Trophoblast cell (in vitro differentiated cells and primary cell): ENCODE data around the gene CD47.

Experiments used
- DNase-seq, 2 donors: peaks; one replicate each; pipeline ENCODE4 v3.0.0-alpha.2; 2016
- H2AFZ ChIP-seq: 2 replicates; pipeline ENCODE4 v1.6.1; 2013; ENCODE audit warnings: low read length, moderate library complexity, mild to moderate bottlenecking; ENCODE audit not compliant: insufficient read depth, poor library complexity
- H2AK5ac ChIP-seq: 2 replicates; pipeline ENCODE4 v1.6.1; 2013; ENCODE audit warnings: mild to moderate bottlenecking, low read length
- H2BK120ac ChIP-seq: 2 replicates; pipeline ENCODE4 v1.6.1; 2013; ENCODE audit warnings: low read length, mild to moderate bottlenecking, moderate library complexity; ENCODE audit not compliant: insufficient read depth, poor library complexity
- H2BK12ac ChIP-seq: 2 replicates; pipeline ENCODE4 v1.6.1; 2013; ENCODE audit warnings: mild to moderate bottlenecking, low read length, moderate library complexity
- H2BK5ac ChIP-seq: 2 replicates; pipeline ENCODE4 v1.6.1; 2013; ENCODE audit warnings: low read length, low read depth, moderate library complexity, mild to moderate bottlenecking; ENCODE audit not compliant: poor library complexity
- H3K14ac ChIP-seq: 2 replicates; pipeline ENCODE4 v1.6.1; 2013; ENCODE audit warnings: mild to moderate bottlenecking, low read length
- H3K18ac ChIP-seq: 2 replicates; pipeline ENCODE4 v1.6.1; 2013; ENCODE audit warnings: mild to moderate bottlenecking, low read length
- H3K23ac ChIP-seq: 2 replicates; pipeline ENCODE4 v1.6.1; 2013; ENCODE audit warnings: low read length
- H3K27ac ChIP-seq: 2 replicates; pipeline ENCODE4 v1.5.1; 2013; ENCODE audit warnings: low read depth, mild to moderate bottlenecking, inconsistent platforms, low read length, moderate library complexity
- H3K27me3 ChIP-seq: 2 replicates; pipeline ENCODE4 v1.6.1; 2013; ENCODE audit warnings: inconsistent platforms, mild to moderate bottlenecking, low read length, moderate library complexity; ENCODE audit not compliant: insufficient read depth
- H3K36me3 ChIP-seq, 2 experiments: 1 replicate in 1 of 2; 2 replicates in 1 of 2; pipeline ENCODE4 v1.6.1; 2013; ENCODE audit warnings: low read length in 2 of 2, mild to moderate bottlenecking in 2 of 2, moderate library complexity in 1 of 2; ENCODE audit not compliant: insufficient read depth in 2 of 2, control insufficient read depth in 1 of 2
- H3K4ac ChIP-seq: 2 replicates; pipeline ENCODE4 v1.6.1; 2013; ENCODE audit warnings: low read depth, mild to moderate bottlenecking, low read length, moderate library complexity
- H3K4me1 ChIP-seq, 2 experiments: 1 replicate in 1 of 2; 2 replicates in 1 of 2; pipeline ENCODE4 v1.6.1; 2013; ENCODE audit warnings: low read length in 2 of 2, mild to moderate bottlenecking in 2 of 2, moderate library complexity in 1 of 2; ENCODE audit not compliant: insufficient read depth in 2 of 2, control insufficient read depth in 1 of 2
- H3K4me2 ChIP-seq: 2 replicates; pipeline ENCODE4 v1.6.1; 2013; ENCODE audit warnings: inconsistent platforms, mild to moderate bottlenecking, low read length, moderate library complexity
- H3K4me3 ChIP-seq: 2 replicates; pipeline ENCODE4 v1.5.1; 2013; ENCODE audit warnings: mild to moderate bottlenecking, low read depth, low read length, inconsistent platforms
- H3K79me1 ChIP-seq: one replicate; pipeline ENCODE4 v1.6.1; 2013; ENCODE audit warnings: low read length
- H3K79me2 ChIP-seq: 2 replicates; pipeline ENCODE4 v1.6.1; 2013; ENCODE audit warnings: low read length, mild to moderate bottlenecking; ENCODE audit not compliant: control insufficient read depth, insufficient read depth, poor library complexity
- H3K9ac ChIP-seq: 2 replicates; pipeline ENCODE4 v1.6.1; 2013; ENCODE audit warnings: mild to moderate bottlenecking, low read length
- H3K9me3 ChIP-seq: 2 replicates; pipeline ENCODE4 v1.6.1; 2013; ENCODE audit warnings: low read depth, mild to moderate bottlenecking, control low read depth, inconsistent platforms, low read length; ENCODE audit not compliant: insufficient read depth
- H4K12ac ChIP-seq: 2 replicates; pipeline ENCODE4 v1.6.1; 2013; ENCODE audit warnings: low read depth, mild to moderate bottlenecking, low read length, moderate library complexity
- H4K8ac ChIP-seq: 2 replicates; pipeline ENCODE4 v1.6.1; 2013; ENCODE audit warnings: low read depth, mild to moderate bottlenecking, low read length, moderate library complexity
- H4K91ac ChIP-seq: one replicate; pipeline ENCODE4 v1.6.1; 2013; ENCODE audit warnings: low read depth, mild to moderate bottlenecking, low read length, moderate library complexity
- WGBS: extraction: QIAGEN DNeasy Blood & Tissue Kit; methylation state at CpG from one replicate; pipeline ENCODE4 v1.1.7; 2013; ENCODE audit warnings: missing lambda C conversion rate; ENCODE audit not compliant: insufficient read length, insufficient coverage; ENCODE audit errors: extremely low coverage; 5-methylcytosine and 5-hydroxymethylcytosine counted together

The CD47 gene

DNA sequence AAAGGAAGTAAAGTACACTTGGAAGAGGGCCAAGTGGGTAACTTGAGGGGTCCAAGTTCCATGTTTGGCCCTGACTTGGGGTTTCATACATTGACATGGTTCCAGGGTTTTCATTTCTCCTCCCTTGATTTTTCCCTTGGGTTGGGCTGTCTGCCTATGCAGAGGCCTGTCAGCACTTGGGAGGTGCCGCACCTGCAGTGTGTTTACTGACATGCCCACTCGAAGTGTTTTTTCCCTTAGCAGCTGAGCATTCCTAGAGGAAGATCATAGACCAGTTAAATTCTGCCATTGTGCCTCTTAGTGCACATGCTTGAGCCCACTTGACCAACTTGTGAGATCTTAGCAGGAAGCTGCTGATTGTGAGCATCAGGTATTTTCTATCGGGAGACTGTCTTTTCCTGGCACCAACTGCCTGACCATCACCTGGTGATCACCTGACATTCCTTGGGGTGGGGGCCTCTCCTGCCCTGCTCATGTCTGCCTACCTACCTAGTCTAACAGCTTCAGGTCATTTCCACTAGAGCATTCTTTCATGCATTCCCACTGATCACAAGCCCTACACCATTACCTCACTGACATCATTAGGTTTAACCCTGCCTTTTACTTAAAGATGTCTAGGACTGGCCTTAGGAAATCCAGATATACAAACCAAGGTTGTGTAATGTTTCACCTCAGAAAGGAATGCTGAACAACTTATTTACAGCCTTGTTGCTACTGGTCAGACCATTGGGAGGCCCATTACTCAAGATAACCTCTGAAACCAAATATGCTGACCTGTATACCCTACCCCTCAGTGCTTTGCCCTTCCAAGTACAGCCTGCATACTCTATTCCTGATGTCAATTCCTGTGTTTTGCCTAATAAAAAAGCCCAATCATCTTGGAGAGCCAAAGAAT is 68.3 kb downstream of the CD47 start:
- WGBS, result no CpG with 5 or more reads among the region's 3 CpGs
- no peak overlapping the region for H3K9ac ChIP-seq
- H3K4me2 ChIP-seq, result no peak overlapping the region

DNA sequence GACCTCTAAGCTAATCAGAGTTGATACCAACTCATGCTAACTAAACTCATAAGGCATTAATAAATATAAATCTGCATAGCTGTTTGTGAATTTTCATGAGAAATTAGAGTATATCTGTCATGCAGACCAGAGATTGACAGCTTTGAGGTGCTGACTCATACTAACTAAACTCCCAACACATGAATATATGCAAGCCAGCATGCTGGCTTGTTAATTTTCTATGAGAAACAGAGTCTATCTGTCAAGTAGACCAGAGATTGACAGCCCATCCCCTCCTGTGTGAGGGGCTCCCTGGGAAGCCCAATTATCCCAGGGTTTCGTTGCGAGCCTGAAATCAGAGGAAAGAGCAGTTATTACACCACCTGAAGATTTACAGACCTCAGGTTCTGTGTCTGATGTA is 69.3 kb downstream of the CD47 start:
- WGBS, result no CpG with 5 or more reads among the region's 2 CpGs
- Histone ChIP-seq H3K4me2 (no peak overlapping the region), H3K36me3 (no peaks in the 10 kb centered on the region), H3K4ac (peak overlapping the region; percentile 22), H3K4me3 (no peak overlapping the region), H4K12ac (no peak overlapping the region), H3K79me1 (peaks cover 32% of the 10 kb centered on the region), H4K91ac (peak overlapping the region; percentile 71), H3K9me3 (no peaks in the 10 kb centered on the region), H4K8ac (peak overlapping the region; percentile 2), H3K9ac (no peak overlapping the region), H3K23ac (no peak overlapping the region), H3K27me3 (no peaks in the 10 kb centered on the region), H2BK5ac (peak overlapping the region; percentile 71), H2AK5ac (peak overlapping the region; percentile 15), H2BK120ac (peak overlapping the region; percentile 79), H3K14ac (peak overlapping the region; percentile 9), H3K4me1 (peaks cover 10 to 17% of the 10 kb centered on the region in 2 experiments), H2AFZ (no peak overlapping the region), H3K27ac (peak overlapping the region; percentile 77), H3K79me2 (no peaks in the 10 kb centered on the region), H3K18ac (peak overlapping the region; percentile 37), H2BK12ac (peak overlapping the region; percentile 67)
- DNase-seq, result peak in 1 of 2 donors; percentile 63

More for the DNA sequence above, 68.3 kb downstream of the CD47 start:
- Histone ChIP-seq H2BK12ac (peak overlapping the region; percentile 67), H3K4ac (no peak overlapping the region), H2BK5ac (peak overlapping the region; percentile 71), H3K4me1 (peaks cover 10 to 17% of the 10 kb centered on the region in 2 experiments), H2AFZ (no peak overlapping the region), H4K91ac (peak overlapping the region; percentile 71), H3K9me3 (no peaks in the 10 kb centered on the region), H3K14ac (no peak overlapping the region), H4K8ac (peak overlapping the region; percentile 2), H2AK5ac (no peak overlapping the region), H2BK120ac (peak overlapping the region; percentile 79), H3K79me1 (peaks cover 31% of the 10 kb centered on the region), H3K4me3 (no peak overlapping the region), H3K27me3 (no peaks in the 10 kb centered on the region), H3K18ac (no peak overlapping the region), H3K27ac (peak overlapping the region; percentile 85), H3K36me3 (no peaks in the 10 kb centered on the region), H4K12ac (no peak overlapping the region), H3K23ac (no peak overlapping the region), H3K79me2 (no peaks in the 10 kb centered on the region)
- peak; percentile 78 to 95 for DNase-seq

DNA sequence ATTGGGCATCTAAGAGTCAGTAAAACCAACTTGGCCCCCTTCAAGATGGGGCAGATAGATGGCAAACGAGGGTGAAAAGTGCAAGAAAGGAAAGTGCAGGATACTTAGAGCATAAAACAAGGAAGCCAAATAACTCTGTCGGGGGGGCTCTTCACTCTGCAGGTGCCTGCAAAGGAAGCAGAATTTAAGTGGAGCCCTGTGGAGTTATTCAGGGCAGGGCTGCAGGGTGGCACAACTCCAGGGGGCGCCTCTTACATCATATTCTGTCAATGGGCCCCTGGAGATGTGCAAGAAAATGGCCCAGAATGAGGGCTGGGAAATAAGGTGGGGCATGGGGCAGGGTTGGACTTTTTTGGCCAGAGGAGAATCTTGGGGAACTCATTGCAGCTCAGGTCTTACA is 69.7 kb downstream of the CD47 start:
- Histone ChIP-seq H4K8ac (no peak overlapping the region), H3K4me3 (no peak overlapping the region), H3K9ac (no peak overlapping the region), H3K14ac (peak overlapping the region; percentile 24), H4K12ac (no peak overlapping the region), H4K91ac (peak overlapping the region; percentile 52), H2AFZ (no peak overlapping the region), H3K18ac (peak overlapping the region; percentile 58), H3K27me3 (no peaks in the 10 kb centered on the region), H3K79me1 (peaks cover 35% of the 10 kb centered on the region), H3K23ac (no peak overlapping the region), H3K4me2 (no peak overlapping the region), H3K4me1 (peaks cover 13 to 17% of the 10 kb centered on the region in 2 experiments), H2AK5ac (no peak overlapping the region), H2BK5ac (peak overlapping the region; percentile 46), H3K4ac (peak overlapping the region; percentile 20), H3K79me2 (no peaks in the 10 kb centered on the region), H3K27ac (no peak overlapping the region), H3K9me3 (no peaks in the 10 kb centered on the region), H2BK120ac (peak overlapping the region; percentile 41), H3K36me3 (no peaks in the 10 kb centered on the region), H2BK12ac (peak overlapping the region; percentile 26)
- DNase-seq, result no peak
- WGBS, result no CpG with 5 or more reads among the region's 3 CpGs

DNA sequence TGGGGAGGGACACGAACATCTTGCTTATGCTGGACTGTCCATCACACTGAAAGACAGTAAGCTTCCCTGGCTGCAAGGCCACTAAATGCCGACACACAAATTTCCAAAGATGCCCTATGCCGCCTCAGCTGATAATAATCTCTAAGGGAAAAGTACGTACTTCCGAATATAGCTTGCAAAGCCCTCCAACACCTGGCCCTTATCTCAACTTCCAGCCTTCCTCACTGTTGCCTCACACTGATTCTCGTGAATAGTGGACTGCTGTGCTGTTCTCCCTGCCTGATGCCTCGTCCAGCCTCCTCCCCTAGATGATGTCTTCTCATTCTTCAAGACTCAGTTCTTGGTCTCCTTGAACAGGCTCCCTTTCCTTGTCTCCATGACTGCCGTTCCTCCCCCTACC is 72.3 kb downstream of the CD47 start:
- no peak overlapping the region for H3K9ac ChIP-seq
- no peaks in the 10 kb centered on the region for H3K79me2 ChIP-seq
- no peaks in the 10 kb centered on the region for H3K27me3 ChIP-seq
- no peak overlapping the region for H3K4me3 ChIP-seq
- no CpG with 5 or more reads among the region's 8 CpGs for WGBS
- H3K36me3 ChIP-seq, result no peaks in the 10 kb centered on the region
- peaks cover 13 to 16% of the 10 kb centered on the region in 2 experiments for H3K4me1 ChIP-seq
- no peaks in the 10 kb centered on the region for H3K9me3 ChIP-seq
- no peak overlapping the region for H3K23ac ChIP-seq
- peaks cover 27% of the 10 kb centered on the region for H3K79me1 ChIP-seq
- H3K27ac ChIP-seq, result no peak overlapping the region
- H2AFZ ChIP-seq, result no peak overlapping the region
- no peak overlapping the region for H2BK5ac ChIP-seq
- H2BK120ac ChIP-seq, result no peak overlapping the region
- H4K8ac ChIP-seq, result no peak overlapping the region
- no peak overlapping the region for H3K14ac ChIP-seq
- H3K4ac ChIP-seq, result no peak overlapping the region
- peak; percentile 70 to 87 for DNase-seq
- H2AK5ac ChIP-seq, result no peak overlapping the region
- no peak overlapping the region for H2BK12ac ChIP-seq
- H3K4me2 ChIP-seq, result no peak overlapping the region
- no peak overlapping the region for H4K12ac ChIP-seq
- no peak overlapping the region for H3K18ac ChIP-seq
- no peak overlapping the region for H4K91ac ChIP-seq
